CD4-positive, alpha-beta T cell treated with Interleukin-1 beta for 1 hour (primary cell): ENCODE measurements around the gene FER.
"Not testable (repeated sequence)": the region's sequence is repeated elsewhere in the genome, so short reads cannot be mapped to it uniquely, and the experiment has no call there.

ENCODE experiments used
- DNase-seq, 2 donors: peaks; one replicate each; pipeline ENCODE4 v3.0.0-alpha.2; 2020 to 2022

The FER gene

GRCh38 chr5:109052216-109052615 lies 304.5 kb downstream of the FER start:
- DNase-seq, result not testable (repeated sequence)

GRCh38 chr5:109053995-109054417 lies 306.3 kb downstream of the FER start:
- DNase-seq, result no peak

- no peak for DNase-seq
These were observed 312.8 kb downstream of the FER start for GRCh38 chr5:109060378-109061025.

- DNase-seq, result no peak
These were observed 315.0 kb downstream of the FER start for GRCh38 chr5:109062664-109063063.

GRCh38 chr5:109063223-109063622 lies 315.5 kb downstream of the FER start:
- DNase-seq, result no peak

GRCh38 chr5:109076741-109077140 lies 329.0 kb downstream of the FER start:
- DNase-seq, result no peak

- DNase-seq, result no peak
These were observed 330.8 kb downstream of the FER start for GRCh38 chr5:109078448-109078847.

GRCh38 chr5:109080481-109080880 lies 332.8 kb downstream of the FER start:
- no peak for DNase-seq

GRCh38 chr5:109080896-109081295 lies 333.2 kb downstream of the FER start:
- DNase-seq, result no peak

- DNase-seq, result no peak
These were observed 336.2 kb downstream of the FER start for GRCh38 chr5:109083937-109084336.

- no peak for DNase-seq
These were observed 341.5 kb downstream of the FER start for GRCh38 chr5:109089191-109089590.

GRCh38 chr5:109099081-109099480 lies 351.4 kb downstream of the FER start:
- DNase-seq, result no peak

- no peak for DNase-seq
These were observed 353.3 kb downstream of the FER start for GRCh38 chr5:109100971-109101370.

GRCh38 chr5:109102096-109102690 lies 354.5 kb downstream of the FER start:
- DNase-seq, result no peak

GRCh38 chr5:109105631-109106267 lies 358.1 kb downstream of the FER start:
- no peak for DNase-seq

- DNase-seq, result no peak
These were observed 364.0 kb downstream of the FER start for GRCh38 chr5:109111680-109112079.

GRCh38 chr5:109113608-109114007 lies 365.9 kb downstream of the FER start:
- no peak for DNase-seq

GRCh38 chr5:109121225-109121624 lies 373.5 kb downstream of the FER start:
- DNase-seq, result no peak

GRCh38 chr5:109125755-109126429 lies 378.2 kb downstream of the FER start:
- DNase-seq, result no peak

- no peak for DNase-seq
These were observed 378.8 kb downstream of the FER start for GRCh38 chr5:109126481-109126880.

- DNase-seq, result no peak
These were observed 389.2 kb downstream of the FER start for GRCh38 chr5:109136906-109137305.

- DNase-seq, result no peak
These were observed 393.8 kb downstream of the FER start for GRCh38 chr5:109141222-109142200.

- DNase-seq, result no peak
These were observed 395.3 kb downstream of the FER start for GRCh38 chr5:109143031-109143430.
